ENCODE measurements around the gene DYNLT2. TPM values are rescaled to one million over a fixed set of nuclear protein-coding genes. Genes with fewer than 3 reads are reported as not detected.
A peak's percentile ranks its signal among the peaks of the same experiment; 100 is the strongest.

The DYNLT2 gene
- total and polyA plus RNA-seq, 2 of the 13 experiments (the other 11 are each of a cell fraction or from before 2014, with no cell fraction given), result 2.1 to 4.3 TPM

GRCh38 chr6:169725125-169726048 lies 26.0 kb downstream of the DYNLT2 start (continued):
- TF ChIP-seq ZHX2 (IDR thresholded peaks at IDR 0.05; ENCODE audit: low read depth) (no peak), ZHX2 (CRISPR knock-in tag; IDR thresholded peaks at IDR 0.05; ENCODE audit: borderline replicate concordance) (0 out of 2 replicates have a peak, but pooled peaks have one; percentile 8), ZNF720 (CRISPR knock-in tag; IDR thresholded peaks at IDR 0.05) (no peak), SAFB2 (CRISPR knock-in tag; IDR thresholded peaks at IDR 0.05; ENCODE audit: borderline replicate concordance, low read depth) (peak; percentile 9; the same call in 1 of the 2 replicates), SRSF9 (IDR thresholded peaks at IDR 0.05; ENCODE audit: borderline replicate concordance, insufficient read depth, low read depth, low read length, poor library complexity, severe bottlenecking) (no peak), ZNF749 (CRISPR knock-in tag; IDR thresholded peaks at IDR 0.05; ENCODE audit: borderline replicate concordance) (no peak), ZNF230 (CRISPR knock-in tag; IDR thresholded peaks at IDR 0.05) (peak; percentile 32), SIN3A (IDR thresholded peaks at IDR 0.05; ENCODE audit: borderline replicate concordance, low read depth, low read length) (peak; percentile 45; the same call in 1 of the 2 replicates), ZNF264 (CRISPR knock-in tag; IDR thresholded peaks at IDR 0.05) (peak; percentile 73; the same call in 1 of the 2 replicates), CCDC6 (CRISPR knock-in tag; IDR thresholded peaks at IDR 0.05) (peak; percentile 85; the same call in 1 of the 2 replicates), ZHX1 (CRISPR knock-in tag; IDR thresholded peaks at IDR 0.05; ENCODE audit: low read depth) (peak; percentile 22), EHMT2 (IDR thresholded peaks at IDR 0.05; ENCODE audit: borderline replicate concordance, low read depth, low read length) (no peak), ZNF12 (CRISPR knock-in tag; IDR thresholded peaks at IDR 0.05) (0 out of 2 replicates have a peak, but pooled peaks have one; percentile 28), SALL2 (CRISPR knock-in tag; IDR thresholded peaks at IDR 0.05) (peak; percentile 66; the same call in 1 of the 2 replicates), ZBTB20 (CRISPR knock-in tag; IDR thresholded peaks at IDR 0.05; ENCODE audit: borderline replicate concordance, low read depth) (peak; percentile 95; the same call in 1 of the 2 replicates), NPAS2 (CRISPR knock-in tag; IDR thresholded peaks at IDR 0.05; ENCODE audit: borderline replicate concordance) (peak; percentile 93; the same call in 1 of the 2 replicates), ZNF761 (CRISPR knock-in tag; conservative IDR thresholded peaks at IDR 0.05) (0 out of 2 replicates have a peak, but pooled peaks have one; percentile 30), PRMT3 (CRISPR knock-in tag; IDR thresholded peaks at IDR 0.05; ENCODE audit: borderline replicate concordance, low read depth) (0 out of 2 replicates have a peak, but pooled peaks have one; percentile 29)

All from HepG2 (cell line).